GM12864 (cell line): Measurements from ENCODE around the gene NEMF.

Experiments
- DNase-seq: peaks from one replicate; pipeline ENCODE4 v3.0.0-alpha.2; 2011; ENCODE audit warnings: low read depth
- H3K4me3 ChIP-seq: 2 replicates; pipeline ENCODE4 v1.5.1; 2011; ENCODE audit warnings: mild to moderate bottlenecking, low read depth, low read length, control low read depth
- CTCF ChIP-seq: IDR thresholded peaks from 2 replicates; pipeline ENCODE4 v1.5.1; 2011; ENCODE audit warnings: low read depth, mild to moderate bottlenecking, moderate library complexity, low read length, control low read depth, inconsistent platforms; ENCODE audit errors: missing control alignments

Gene NEMF

GRCh38 chr14:49732896-49733295 lies 119.7 kb downstream of the NEMF start:
- TF ChIP-seq CTCF: no peak
- DNase-seq: no peak
- no peak overlapping the region for H3K4me3 ChIP-seq
